HCEC 1CT (cell line): ENCODE measurements around the gene PVR.
A peak's percentile ranks its signal among the peaks of the same experiment; 100 is the strongest.
"Not testable (repeated sequence)": the region's sequence is repeated elsewhere in the genome, so short reads cannot be mapped to it uniquely, and the experiment has no call there.

Experiments used
- DNase-seq: peaks from one replicate; pipeline ENCODE4 v3.0.0-alpha.2; 2017

PVR gene

GRCh38 chr19:44620667-44621066 lies 23.0 kb upstream of the PVR start:
- no peak for DNase-seq

- no peak for DNase-seq
Measured at GRCh38 chr19:44621367-44621766, 22.3 kb upstream of the PVR start.

- no peak for DNase-seq
Measured at GRCh38 chr19:44623080-44623479, 20.6 kb upstream of the PVR start.

- no peak for DNase-seq
Measured at GRCh38 chr19:44623626-44624025, 20.1 kb upstream of the PVR start.

GRCh38 chr19:44624840-44625354 lies 18.8 kb upstream of the PVR start:
- DNase-seq: no peak

- DNase-seq: peak; percentile 42
Measured at GRCh38 chr19:44625637-44626036, 18.1 kb upstream of the PVR start.

- peak; percentile 97 for DNase-seq
Measured at GRCh38 chr19:44626048-44626624, 17.6 kb upstream of the PVR start.

GRCh38 chr19:44627631-44628030 lies 16.1 kb upstream of the PVR start:
- no peak for DNase-seq

- no peak for DNase-seq
Measured at GRCh38 chr19:44628793-44629192, 14.9 kb upstream of the PVR start.

- not testable (repeated sequence) for DNase-seq
Measured at GRCh38 chr19:44631611-44632010, 12.1 kb upstream of the PVR start.

- not testable (repeated sequence) for DNase-seq
Measured at GRCh38 chr19:44634058-44634457, 9.7 kb upstream of the PVR start.

GRCh38 chr19:44634785-44635184 lies 8.9 kb upstream of the PVR start:
- DNase-seq: no peak

GRCh38 chr19:44635581-44636438 lies 7.9 kb upstream of the PVR start:
- DNase-seq: peak; percentile 66

GRCh38 chr19:44636439-44637389 lies 7.0 kb upstream of the PVR start:
- no peak for DNase-seq

- no peak for DNase-seq
Measured at GRCh38 chr19:44637390-44637764, 6.3 kb upstream of the PVR start.

GRCh38 chr19:44640518-44640917 lies 3.2 kb upstream of the PVR start:
- peak; percentile 63 for DNase-seq

GRCh38 chr19:44641501-44642265 lies 2.0 kb upstream of the PVR start:
- no peak for DNase-seq

GRCh38 chr19:44642377-44642776 lies 1.3 kb upstream of the PVR start:
- no peak for DNase-seq

- peak; percentile 31 for DNase-seq
Measured at GRCh38 chr19:44644402-44645016, 799 bp downstream of the PVR start.

- no peak for DNase-seq
Measured at GRCh38 chr19:44645407-44646048, 1.8 kb downstream of the PVR start.

- no peak for DNase-seq
Measured at GRCh38 chr19:44646049-44646416, 2.3 kb downstream of the PVR start.
